Body of pancreas (tissue), 4 donors: ENCODE data around the gene TXLNB. TPM values are rescaled to one million over a fixed set of nuclear protein-coding genes. Genes with fewer than 3 reads are reported as not detected.
A peak's percentile ranks its signal among the peaks of the same experiment; 100 is the strongest.

ENCODE experiments used
- ATAC-seq: fragments of 150-250 bp; one replicate; pipeline ENCODE4 v1.9.1; 2016
- DNase-seq, 4 donors: peaks; one replicate each; pipeline ENCODE4 v3.0.0-alpha.2; 2019
- H3K27ac ChIP-seq, 4 donors: fragments of 200-600 bp; sonication (generic); 1 replicate in 3 of 4; 2 replicates in 1 of 4; pipeline versions ENCODE4 v1.5.1 to v1.6.1; 2016 to 2019; ENCODE audit warnings: mild to moderate bottlenecking in 1 of 4, mixed read lengths in 1 of 4, moderate library complexity in 1 of 4
- H3K27me3 ChIP-seq, 2 donors: fragments of 200-600 bp; sonication (generic); one replicate each; pipeline ENCODE4 v1.6.0; 2016; ENCODE audit warnings: mild to moderate bottlenecking in 1 of 2
- H3K36me3 ChIP-seq, 2 donors: fragments of 200-600 bp; sonication (generic); replicated peaks in 1 of 2; 2 replicates each; pipeline ENCODE4 v1.5.1; 2016; ENCODE audit warnings: low read depth in 2 of 2; ENCODE audit not compliant: insufficient read depth in 1 of 2
- H3K4me1 ChIP-seq: fragments of 200-600 bp; sonication (generic); one replicate; pipeline ENCODE4 v1.6.0; 2016
- H3K4me3 ChIP-seq, 2 donors: fragments of 200-600 bp; sonication (generic); 1 replicate in 1 of 2; 2 replicates in 1 of 2; pipeline ENCODE4 v1.5.1; 2016 to 2019
- H3K9me3 ChIP-seq, 3 donors: fragments of 200-600 bp; sonication (generic); 1 replicate in 2 of 3; 2 replicates in 1 of 3; pipeline ENCODE4 v1.5.1; 2016
- POLR2A ChIP-seq, 3 donors: fragments of 450-650 bp; IDR thresholded peaks; one replicate each; pipeline ENCODE4 v1.6.1; 2016; ENCODE audit warnings: antibody characterized with exemption in 3 of 3, mild to moderate bottlenecking in 2 of 3
- WGBS, 2 donors: methylation state at CpG; one replicate each; pipeline ENCODE4 v1.1.5; 2017; 5-methylcytosine and 5-hydroxymethylcytosine counted together
- intact Hi-C: fragments of 100-400 bp; cut with DNase I; formaldehyde crosslinking; loops from one replicate; pipeline ENCODE4 v1.15.1; 2023
- total RNA-seq, 2 donors: library from RNA; depleted of rRNA; stranded (reverse); fragments of >200 nt; gene quantifications; one replicate each; pipeline ENCODE4 v1.1.0, GENCODE V29; 2016
- TF ChIP-seq, protein P1 (sequence below), 7 experiments: fragments of 450-650 bp in 4 of 7; fragments of 200-600 bp in 3 of 7; sonication (generic) in 3 of 7; IDR thresholded peaks; one replicate each; pipeline ENCODE4 v1.5.1; 2016 to 2019; ENCODE audit warnings: antibody characterized with exemption in 7 of 7

TXLNB gene
- total RNA-seq, 2 donors from 2014 or later = not detected

DNA sequence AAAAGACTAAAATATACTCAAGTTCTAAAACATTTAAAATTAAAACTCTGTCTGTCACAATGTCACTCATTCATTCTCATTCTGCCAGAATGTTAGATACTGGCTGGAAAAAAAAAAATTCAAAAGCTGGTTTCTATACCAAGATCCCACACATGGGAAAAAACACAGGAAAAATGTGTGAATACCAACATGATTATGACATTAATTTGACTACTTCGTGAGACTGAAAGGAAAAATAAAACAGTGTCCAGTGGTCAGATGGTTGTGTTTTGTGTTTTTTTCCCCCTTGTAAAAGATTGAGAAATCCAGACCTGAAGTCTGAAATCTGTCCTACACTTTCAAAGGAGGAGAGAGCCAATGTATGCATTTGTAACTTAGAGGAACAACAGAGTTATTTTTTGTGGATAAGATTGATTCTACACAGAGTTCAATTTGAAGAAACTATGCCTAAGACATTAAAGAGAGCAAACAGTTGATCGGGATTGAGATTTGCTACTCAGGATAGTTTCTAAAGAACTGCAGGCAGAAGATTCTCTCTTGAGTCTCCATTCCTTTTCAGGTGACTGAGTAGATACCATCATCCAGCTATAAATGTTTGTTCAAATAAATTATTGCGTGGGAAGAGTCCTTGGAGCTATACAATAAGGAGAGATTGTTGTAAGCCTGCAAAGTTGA, 39.2 kb upstream of the TXLNB start:
- Histone ChIP-seq H3K9me3 (no peaks in the 10 kb centered on the region), H3K4me1 (no peaks in the 10 kb centered on the region), H3K4me3 (no peak overlapping the region), H3K27me3 (no peaks in the 10 kb centered on the region), H3K27ac (no peak overlapping the region), H3K36me3 (no peaks in the 10 kb centered on the region)
- DNase-seq (no peak), ATAC-seq (no peak)
- 34 to 53% methylated on average over 3 of the region's 3 CpGs for WGBS, 2 donors
- TF ChIP-seq POLR2A (IDR thresholded peaks at IDR 0.05) = no peak
- TF ChIP-seq, protein P1, sequence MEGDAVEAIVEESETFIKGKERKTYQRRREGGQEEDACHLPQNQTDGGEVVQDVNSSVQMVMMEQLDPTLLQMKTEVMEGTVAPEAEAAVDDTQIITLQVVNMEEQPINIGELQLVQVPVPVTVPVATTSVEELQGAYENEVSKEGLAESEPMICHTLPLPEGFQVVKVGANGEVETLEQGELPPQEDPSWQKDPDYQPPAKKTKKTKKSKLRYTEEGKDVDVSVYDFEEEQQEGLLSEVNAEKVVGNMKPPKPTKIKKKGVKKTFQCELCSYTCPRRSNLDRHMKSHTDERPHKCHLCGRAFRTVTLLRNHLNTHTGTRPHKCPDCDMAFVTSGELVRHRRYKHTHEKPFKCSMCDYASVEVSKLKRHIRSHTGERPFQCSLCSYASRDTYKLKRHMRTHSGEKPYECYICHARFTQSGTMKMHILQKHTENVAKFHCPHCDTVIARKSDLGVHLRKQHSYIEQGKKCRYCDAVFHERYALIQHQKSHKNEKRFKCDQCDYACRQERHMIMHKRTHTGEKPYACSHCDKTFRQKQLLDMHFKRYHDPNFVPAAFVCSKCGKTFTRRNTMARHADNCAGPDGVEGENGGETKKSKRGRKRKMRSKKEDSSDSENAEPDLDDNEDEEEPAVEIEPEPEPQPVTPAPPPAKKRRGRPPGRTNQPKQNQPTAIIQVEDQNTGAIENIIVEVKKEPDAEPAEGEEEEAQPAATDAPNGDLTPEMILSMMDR (IDR thresholded peaks at IDR 0.05) = no peak
- intact Hi-C loops = no loop called here

DNA sequence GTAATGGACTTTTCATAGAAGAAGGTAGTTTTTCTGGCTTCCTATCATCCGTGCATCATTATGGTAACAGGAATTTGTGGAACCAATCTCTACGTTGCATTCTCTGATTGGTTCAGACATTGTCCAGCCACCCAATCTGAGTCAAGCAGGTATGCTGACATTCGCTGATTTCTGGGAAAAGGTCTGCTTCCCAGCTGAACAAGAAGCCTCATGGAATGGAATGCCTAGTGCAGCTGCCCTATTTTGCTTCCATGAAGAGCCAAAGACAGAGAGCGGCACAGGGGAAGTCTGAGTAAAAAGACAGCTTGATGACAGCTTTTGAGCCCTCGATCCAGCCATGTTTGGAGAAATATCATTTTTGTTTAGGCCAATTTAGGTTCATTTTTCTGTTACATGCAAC, 38.5 kb upstream of the TXLNB start:
- Histone ChIP-seq H3K27ac (no peak overlapping the region), H3K4me1 (no peaks in the 10 kb centered on the region), H3K9me3 (no peaks in the 10 kb centered on the region), H3K4me3 (no peak overlapping the region), H3K36me3 (no peaks in the 10 kb centered on the region), H3K27me3 (no peaks in the 10 kb centered on the region)
- TF ChIP-seq, protein P1 (IDR thresholded peaks at IDR 0.05) = no peak
- no peak for TF ChIP-seq POLR2A (IDR thresholded peaks at IDR 0.05)
- WGBS, 2 donors = 71 to 73% methylated on average over 5 of the region's 5 CpGs
- intact Hi-C loops = no loop called here
- no peak for DNase-seq
- ATAC-seq = no peak

DNA sequence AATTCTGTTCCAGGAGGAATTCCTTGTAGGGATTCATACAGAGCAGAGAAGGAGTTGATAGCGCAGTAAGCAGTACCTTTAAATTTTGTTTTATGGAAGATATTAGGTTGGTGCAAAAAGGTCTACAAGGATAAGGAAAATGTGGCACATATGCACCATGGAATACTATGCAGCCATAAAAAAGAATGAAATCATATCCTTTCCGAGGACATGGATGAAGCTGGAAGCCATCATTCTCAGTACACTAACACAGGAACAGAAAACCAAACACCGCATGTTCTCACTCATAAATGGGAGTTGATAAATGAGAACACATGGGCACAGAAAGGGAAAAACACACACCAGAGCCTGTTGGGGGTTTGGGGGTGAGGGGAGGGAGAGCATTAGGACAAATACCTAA, 37.4 kb upstream of the TXLNB start:
- H3K4me3 ChIP-seq = no peak overlapping the region
- no peaks in the 10 kb centered on the region for H3K27me3 ChIP-seq
- WGBS, 2 donors = 92 to 94% methylated on average over 3 of the region's 3 CpGs
- TF ChIP-seq POLR2A (IDR thresholded peaks at IDR 0.05) = no peak
- TF ChIP-seq, protein P1 (IDR thresholded peaks at IDR 0.05) = no peak
- DNase-seq (no peak), ATAC-seq (no peak)
- H3K27ac ChIP-seq = no peak overlapping the region
- H3K36me3 ChIP-seq = no peaks in the 10 kb centered on the region
- intact Hi-C loops = no loop called here
- no peaks in the 10 kb centered on the region for H3K9me3 ChIP-seq
- H3K4me1 ChIP-seq = no peaks in the 10 kb centered on the region

DNA sequence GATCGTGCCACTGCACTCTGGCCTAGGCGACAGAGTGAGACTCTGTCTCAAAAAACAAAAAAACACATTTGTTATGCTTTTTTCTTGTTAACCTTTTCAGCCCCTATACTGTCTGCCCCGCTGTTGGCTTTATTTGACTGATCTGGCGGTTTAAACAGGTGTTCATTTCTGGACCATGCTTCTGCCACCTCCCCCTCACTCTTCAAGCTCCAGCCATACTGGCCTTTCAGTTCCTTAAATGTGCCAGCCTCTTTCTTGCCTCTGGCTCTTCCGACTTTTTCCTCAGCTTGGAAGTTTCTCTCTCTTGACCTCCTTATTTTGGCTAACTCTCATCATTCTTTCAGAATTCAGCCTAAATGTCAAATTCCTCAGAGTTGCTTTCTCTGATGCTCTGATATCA, 35.2 kb upstream of the TXLNB start:
- ATAC-seq (no peak), DNase-seq (no peak)
- no peaks in the 10 kb centered on the region for H3K9me3 ChIP-seq
- H3K4me3 ChIP-seq = no peak overlapping the region
- no peaks in the 10 kb centered on the region for H3K36me3 ChIP-seq
- no peaks in the 10 kb centered on the region for H3K4me1 ChIP-seq
- WGBS, 2 donors = 91% methylated on average over 5 of the region's 5 CpGs
- intact Hi-C loops = no loop called here
- TF ChIP-seq POLR2A (IDR thresholded peaks at IDR 0.05) = no peak
- TF ChIP-seq, protein P1 (IDR thresholded peaks at IDR 0.05) = no peak
- no peak overlapping the region for H3K27ac ChIP-seq
- H3K27me3 ChIP-seq = no peaks in the 10 kb centered on the region

DNA sequence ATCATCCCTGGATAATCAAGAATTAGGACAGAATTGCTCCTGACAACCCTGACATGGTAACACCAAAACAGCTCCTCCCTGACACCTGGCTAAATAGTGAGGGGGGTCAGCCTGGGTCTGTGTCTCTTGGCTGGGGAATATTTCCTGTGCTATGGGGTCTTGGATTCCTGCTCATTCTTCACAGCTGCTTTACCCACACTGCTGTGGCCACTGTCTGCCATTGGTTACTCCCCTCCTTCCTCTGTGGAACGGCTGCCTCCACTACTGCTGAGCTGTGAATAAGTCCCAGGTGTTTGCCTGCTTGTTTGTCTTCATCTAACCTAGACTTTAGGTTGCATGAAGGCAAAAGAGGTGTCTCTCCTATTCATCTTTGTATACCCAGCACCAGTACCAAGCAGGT, 33.9 kb upstream of the TXLNB start:
- WGBS, 2 donors = 15 to 20% methylated on average over 1 of the region's 1 CpG
- no peak for ATAC-seq
- no peak for TF ChIP-seq POLR2A (IDR thresholded peaks at IDR 0.05)
- TF ChIP-seq, protein P1 (IDR thresholded peaks at IDR 0.05) = no peak
- Histone ChIP-seq H3K4me1 (no peaks in the 10 kb centered on the region), H3K4me3 (no peak overlapping the region), H3K27ac (peak overlapping the region in 1 of 4 donors; percentile 57), H3K27me3 (no peaks in the 10 kb centered on the region), H3K36me3 (no peaks in the 10 kb centered on the region), H3K9me3 (no peaks in the 10 kb centered on the region)
- intact Hi-C loops = no loop called here
- no peak for DNase-seq
